Muscle layer of colon (tissue), 2 donors: ENCODE results near the gene STAG2.
"Not testable (repeated sequence)": the region's sequence is repeated elsewhere in the genome, so short reads cannot be mapped to it uniquely, and the experiment has no call there.

Source experiments
- H3K27ac ChIP-seq: one replicate; pipeline ENCODE4 v1.7.0; 2013; ENCODE audit warnings: low read depth, mild to moderate bottlenecking, low read length, moderate library complexity
- H3K27me3 ChIP-seq, 2 donors: one replicate each; pipeline ENCODE4 v1.7.0; 2013; ENCODE audit warnings: low read length in 2 of 2, mild to moderate bottlenecking in 2 of 2; ENCODE audit not compliant: insufficient read depth in 2 of 2, control insufficient read depth in 1 of 2
- H3K36me3 ChIP-seq: one replicate; pipeline ENCODE4 v1.7.0; 2013; ENCODE audit warnings: mild to moderate bottlenecking, low read length; ENCODE audit not compliant: insufficient read depth
- H3K4me1 ChIP-seq: one replicate; pipeline ENCODE4 v1.7.0; 2013; ENCODE audit warnings: mild to moderate bottlenecking, low read length; ENCODE audit not compliant: insufficient read depth
- H3K4me3 ChIP-seq, 2 donors: one replicate each; pipeline ENCODE4 v1.7.0; 2013; ENCODE audit warnings: low read length in 2 of 2, low read depth in 1 of 2, mild to moderate bottlenecking in 1 of 2, moderate library complexity in 1 of 2
- H3K9ac ChIP-seq: one replicate; pipeline ENCODE4 v1.7.0; 2013; ENCODE audit warnings: low read length
- H3K9me3 ChIP-seq: one replicate; pipeline ENCODE4 v1.7.0; 2013; ENCODE audit warnings: mild to moderate bottlenecking, low read length
- donor health status: abdominal sarcoma.
- donor health status: Adenocarcinoma of cecum.

Gene STAG2

DNA sequence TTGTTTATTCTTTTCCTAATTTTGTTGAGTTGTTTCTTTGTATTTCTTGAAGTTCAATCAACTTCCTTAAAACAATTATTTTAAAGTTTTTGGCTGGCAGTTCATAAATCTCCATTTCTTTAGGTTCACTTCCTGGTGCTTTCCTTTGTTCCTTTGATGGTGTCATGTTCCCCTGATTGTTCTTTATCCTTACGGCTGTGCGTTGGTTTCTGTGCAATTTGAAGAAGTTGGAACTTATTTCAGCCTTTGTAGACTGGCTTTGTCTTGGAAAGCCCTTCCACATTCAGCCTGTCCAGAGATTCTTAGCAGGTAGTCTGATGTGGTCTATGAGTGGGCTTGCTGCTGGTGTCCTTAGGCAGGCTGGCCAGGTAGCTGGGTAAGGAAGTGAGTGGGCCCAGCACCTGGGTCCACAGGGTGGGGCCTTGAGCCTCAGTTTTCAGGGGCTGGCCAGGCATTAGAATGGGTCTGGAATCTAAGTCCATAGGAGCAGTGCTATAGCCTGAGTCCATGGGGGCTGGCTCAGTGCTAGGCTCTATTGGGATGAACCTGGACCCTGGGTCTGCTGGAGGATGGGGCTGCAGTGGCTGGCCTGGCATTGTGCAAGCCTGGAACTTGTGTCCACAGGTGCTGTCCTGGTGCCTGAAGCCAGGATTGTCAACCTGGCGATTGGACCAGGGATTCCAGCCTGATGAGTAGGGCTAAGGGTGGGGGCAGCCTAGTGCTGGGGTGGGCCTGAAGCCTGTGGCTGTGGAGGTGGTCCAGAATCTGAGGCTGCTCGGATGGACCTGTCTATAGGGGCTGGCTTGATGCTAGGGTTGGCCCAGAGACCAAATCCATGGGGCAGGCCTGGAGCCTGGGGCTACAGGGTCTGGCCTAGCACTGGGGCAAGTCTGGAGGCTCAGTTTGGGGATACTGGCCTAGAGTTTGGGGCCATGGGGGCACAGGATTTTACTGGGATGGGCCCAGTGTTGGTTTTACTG is 152.4 kb downstream of the STAG2 start:
- H3K9ac ChIP-seq = no peak overlapping the region
- no peaks in the 10 kb centered on the region for H3K36me3 ChIP-seq

DNA sequence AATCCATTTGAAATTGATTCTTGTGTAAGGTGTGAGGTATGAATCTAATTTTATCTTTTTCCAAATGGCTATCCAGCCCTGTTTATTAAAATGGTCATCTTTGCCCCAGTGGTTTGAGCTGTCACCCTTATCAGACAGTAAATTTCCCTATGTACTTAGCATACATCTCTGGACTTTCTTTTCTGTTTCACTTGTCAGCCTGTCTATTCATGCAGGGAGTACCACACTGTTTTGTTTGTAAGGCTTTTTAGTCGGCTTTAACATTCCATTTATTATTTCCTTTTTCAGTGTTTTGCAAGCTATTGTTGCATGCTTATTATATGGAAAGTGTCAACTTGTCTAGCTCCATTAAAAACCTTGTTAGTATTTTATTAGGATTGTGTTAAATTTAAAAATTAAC is 155.8 kb downstream of the STAG2 start:
- Histone ChIP-seq H3K36me3 (no peaks in the 10 kb centered on the region), H3K27me3 (no peaks in the 10 kb centered on the region), H3K4me1 (peaks cover 4% of the 10 kb centered on the region), H3K4me3 (no peak overlapping the region), H3K27ac (no peak overlapping the region), H3K9ac (no peak overlapping the region), H3K9me3 (no peaks in the 10 kb centered on the region)

More for the DNA sequence above, 152.4 kb downstream of the STAG2 start:
- no peak overlapping the region for H3K27ac ChIP-seq
- H3K27me3 ChIP-seq = no peaks in the 10 kb centered on the region
- H3K4me3 ChIP-seq = no peak overlapping the region
- H3K9me3 ChIP-seq = no peaks in the 10 kb centered on the region
- H3K4me1 ChIP-seq = no peaks in the 10 kb centered on the region

DNA sequence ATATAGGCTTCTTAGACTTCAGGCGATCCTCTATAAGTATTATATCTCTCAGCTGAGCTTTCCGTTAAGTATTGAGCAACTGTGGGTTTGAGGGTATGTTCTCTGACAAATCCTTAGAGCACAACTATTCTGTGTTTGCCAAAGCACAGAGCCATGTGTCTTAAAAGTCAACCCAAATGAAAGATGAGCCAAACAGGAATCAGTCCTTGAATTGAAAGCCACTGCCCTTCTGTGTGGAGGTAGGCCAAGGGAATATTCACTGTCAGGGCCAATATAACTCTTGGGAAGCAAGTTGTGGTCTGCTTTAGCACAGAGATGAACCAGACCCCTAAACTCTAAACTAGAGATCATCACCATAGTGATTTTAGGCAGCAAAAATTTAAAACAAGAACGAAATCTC is 164.0 kb downstream of the STAG2 start:
- Histone ChIP-seq H3K9ac (no peak overlapping the region), H3K36me3 (no peaks in the 10 kb centered on the region), H3K27ac (no peak overlapping the region), H3K4me1 (peaks cover 4% of the 10 kb centered on the region), H3K9me3 (no peaks in the 10 kb centered on the region), H3K27me3 (no peaks in the 10 kb centered on the region), H3K4me3 (no peak overlapping the region)

DNA sequence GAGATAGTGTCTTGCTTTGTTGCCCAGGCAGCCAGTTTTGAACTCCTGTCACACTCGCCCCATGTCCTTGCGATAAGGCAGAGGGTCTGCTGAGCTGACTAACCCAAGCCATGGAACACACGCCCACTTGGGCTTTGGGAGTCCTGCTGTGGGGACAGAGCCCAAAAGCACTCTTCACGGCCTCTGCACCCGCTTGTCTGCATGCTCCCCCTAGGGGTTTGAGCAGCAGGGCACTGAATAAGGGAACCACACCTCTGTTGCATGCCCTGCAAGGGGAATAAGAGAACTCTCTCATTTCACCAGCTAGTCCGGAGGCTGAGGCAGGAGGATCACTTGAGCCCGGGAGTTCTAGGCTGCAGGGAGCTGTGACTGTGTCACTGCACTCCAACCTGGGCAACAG is 166.0 kb downstream of the STAG2 start:
- H3K4me1 ChIP-seq = no peaks in the 10 kb centered on the region
- H3K27ac ChIP-seq = no peak overlapping the region
- no peak overlapping the region for H3K9ac ChIP-seq
- H3K27me3 ChIP-seq = no peaks in the 10 kb centered on the region
- no peaks in the 10 kb centered on the region for H3K9me3 ChIP-seq
- H3K36me3 ChIP-seq = no peaks in the 10 kb centered on the region
- H3K4me3 ChIP-seq = no peak overlapping the region

DNA sequence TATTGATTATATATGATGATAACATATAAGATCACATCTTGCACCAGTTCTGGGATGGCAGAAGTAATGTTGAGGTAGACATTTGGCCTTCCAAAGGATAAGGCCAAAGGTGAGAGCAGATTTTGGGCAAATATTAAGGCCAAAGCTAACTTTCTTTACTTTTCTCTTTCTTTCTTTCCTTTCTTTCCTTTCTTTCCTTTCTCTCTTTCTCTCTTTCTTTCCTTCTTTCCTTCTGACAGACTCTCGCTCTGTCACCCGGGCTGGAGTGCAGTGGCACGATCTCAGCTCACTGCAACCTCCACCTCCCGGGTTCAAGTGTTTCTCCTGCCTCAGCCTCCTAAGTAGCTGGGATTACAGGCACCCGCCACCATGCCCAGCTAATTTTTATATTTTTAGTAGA is 170.9 kb downstream of the STAG2 start:
- not testable (repeated sequence) for H3K4me3 ChIP-seq, H3K27ac ChIP-seq, H3K4me1 ChIP-seq, H3K9ac ChIP-seq, H3K27me3 ChIP-seq, H3K36me3 ChIP-seq, H3K9me3 ChIP-seq

DNA sequence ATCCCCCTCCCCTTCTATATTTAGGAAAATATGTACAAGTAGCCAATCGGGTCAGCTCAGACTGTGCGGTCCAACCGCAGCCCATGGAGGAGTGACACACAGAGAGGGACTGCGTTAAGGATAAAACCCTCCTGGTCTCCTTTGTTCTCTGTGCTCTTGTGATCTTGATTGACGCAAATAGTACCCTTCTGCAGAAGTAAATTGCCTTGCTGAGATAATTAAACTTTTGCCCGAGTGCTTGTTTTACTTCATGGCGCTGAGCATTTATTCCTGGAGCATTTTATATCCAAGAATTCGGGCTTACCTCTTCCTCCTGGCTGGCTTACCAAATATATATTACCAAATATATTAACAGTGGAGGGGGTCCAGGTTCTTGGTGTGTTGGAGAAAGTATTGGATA is 184.2 kb downstream of the STAG2 start:
- Histone ChIP-seq H3K9ac (no peak overlapping the region), H3K27ac (no peak overlapping the region), H3K9me3 (no peaks in the 10 kb centered on the region), H3K36me3 (no peaks in the 10 kb centered on the region), H3K4me3 (no peak overlapping the region), H3K4me1 (no peaks in the 10 kb centered on the region), H3K27me3 (no peaks in the 10 kb centered on the region)

DNA sequence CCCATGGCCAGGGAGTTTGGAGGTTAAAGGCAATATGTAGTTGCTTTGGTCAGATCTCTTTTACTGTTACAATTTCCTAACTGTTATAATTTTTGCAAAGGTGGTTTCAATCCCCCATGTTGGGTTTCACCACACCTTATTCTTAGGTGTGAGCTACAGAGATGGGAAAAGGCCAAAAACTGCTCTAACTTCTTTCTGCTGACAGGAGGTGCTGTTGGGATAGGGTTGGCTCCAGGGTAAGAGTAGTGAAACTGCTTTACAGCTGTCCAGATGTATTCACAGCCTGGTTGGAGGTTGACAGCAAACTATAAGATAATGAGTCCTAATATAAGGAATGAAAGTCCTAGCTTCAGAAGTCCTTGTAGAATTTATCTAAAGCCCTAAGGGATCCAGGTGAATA is 189.7 kb downstream of the STAG2 start:
- H3K27me3 ChIP-seq = no peaks in the 10 kb centered on the region
- H3K9ac ChIP-seq = no peak overlapping the region

More for the DNA sequence above, 189.7 kb downstream of the STAG2 start:
- no peaks in the 10 kb centered on the region for H3K4me1 ChIP-seq
- H3K36me3 ChIP-seq = no peaks in the 10 kb centered on the region
- H3K27ac ChIP-seq = no peak overlapping the region
- no peak overlapping the region for H3K4me3 ChIP-seq
- H3K9me3 ChIP-seq = no peaks in the 10 kb centered on the region
